ENCODE measurements around the gene LHFPL6. TPM values are rescaled to one million over a fixed set of nuclear protein-coding genes. Genes with fewer than 3 reads are reported as not detected.

LHFPL6 gene
- total and polyA plus RNA-seq, 3 donors from 2014 or later = 37.3 to 65.5 (median 52.1) TPM

DNA sequence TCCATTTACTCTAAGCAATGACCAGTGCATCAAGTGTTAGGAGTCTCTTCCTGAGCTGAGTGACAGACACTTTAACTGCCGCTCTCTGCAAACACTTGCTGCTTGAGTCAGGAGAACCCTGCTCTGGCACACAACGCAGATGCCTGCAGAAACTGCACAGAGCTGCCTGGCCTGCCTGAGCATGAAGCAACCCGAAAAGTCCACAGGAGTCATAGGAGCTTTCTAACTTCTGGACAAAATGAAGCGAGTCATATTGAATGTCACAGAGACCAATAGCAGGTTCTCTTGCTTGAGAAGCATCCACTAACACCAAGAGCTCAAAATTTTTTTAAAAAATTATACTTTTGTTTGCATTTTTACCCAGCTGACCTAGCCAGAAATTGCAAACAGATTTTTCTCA, 232.4 kb downstream of the LHFPL6 start:
- no peak overlapping the region for H3K4me3 ChIP-seq
- WGBS, 2 donors = 85 to 90% methylated on average over 4 of the region's 4 CpGs
- no peaks in the 10 kb centered on the region for H3K4me1 ChIP-seq
- H3K36me3 ChIP-seq (ENCODE audit: low read depth, missing control alignments) = no peaks in the 10 kb centered on the region
- TF ChIP-seq, protein P1, sequence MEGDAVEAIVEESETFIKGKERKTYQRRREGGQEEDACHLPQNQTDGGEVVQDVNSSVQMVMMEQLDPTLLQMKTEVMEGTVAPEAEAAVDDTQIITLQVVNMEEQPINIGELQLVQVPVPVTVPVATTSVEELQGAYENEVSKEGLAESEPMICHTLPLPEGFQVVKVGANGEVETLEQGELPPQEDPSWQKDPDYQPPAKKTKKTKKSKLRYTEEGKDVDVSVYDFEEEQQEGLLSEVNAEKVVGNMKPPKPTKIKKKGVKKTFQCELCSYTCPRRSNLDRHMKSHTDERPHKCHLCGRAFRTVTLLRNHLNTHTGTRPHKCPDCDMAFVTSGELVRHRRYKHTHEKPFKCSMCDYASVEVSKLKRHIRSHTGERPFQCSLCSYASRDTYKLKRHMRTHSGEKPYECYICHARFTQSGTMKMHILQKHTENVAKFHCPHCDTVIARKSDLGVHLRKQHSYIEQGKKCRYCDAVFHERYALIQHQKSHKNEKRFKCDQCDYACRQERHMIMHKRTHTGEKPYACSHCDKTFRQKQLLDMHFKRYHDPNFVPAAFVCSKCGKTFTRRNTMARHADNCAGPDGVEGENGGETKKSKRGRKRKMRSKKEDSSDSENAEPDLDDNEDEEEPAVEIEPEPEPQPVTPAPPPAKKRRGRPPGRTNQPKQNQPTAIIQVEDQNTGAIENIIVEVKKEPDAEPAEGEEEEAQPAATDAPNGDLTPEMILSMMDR (IDR thresholded peaks at IDR 0.05) = no peak
- no peak for TF ChIP-seq POLR2A (IDR thresholded peaks at IDR 0.05)
- no peak overlapping the region for H3K27ac ChIP-seq
- H3K9me3 ChIP-seq = no peaks in the 10 kb centered on the region
- H3K27me3 ChIP-seq = no peaks in the 10 kb centered on the region
- intact Hi-C loops (cut with DNase I; ENCODE audit: low total_unique reads) = no loop called here
- no peak for DNase-seq

DNA sequence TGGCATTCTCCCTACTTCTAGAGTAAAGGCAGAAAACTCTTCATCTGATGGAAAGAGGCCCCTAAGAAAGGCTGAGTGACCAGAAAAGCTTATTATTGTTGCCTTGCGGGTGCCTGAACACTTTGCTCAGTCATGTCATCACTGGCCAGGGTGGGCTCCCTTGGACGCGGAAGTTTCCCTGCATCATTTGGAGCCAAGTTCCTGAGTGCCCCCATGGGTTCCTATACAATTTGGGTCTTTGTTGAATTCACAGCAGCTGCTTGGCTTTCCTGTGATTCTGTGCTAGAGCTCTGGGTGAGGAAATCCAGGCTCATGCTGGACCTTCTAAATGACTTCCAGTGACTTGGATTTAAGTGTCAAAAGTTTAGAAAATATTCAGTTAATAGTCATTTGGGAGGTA, 232.9 kb downstream of the LHFPL6 start:
- Histone ChIP-seq H3K9me3 (no peaks in the 10 kb centered on the region), H3K4me3 (no peak overlapping the region), H3K27ac (no peak overlapping the region), H3K36me3 (ENCODE audit: low read depth, missing control alignments) (no peaks in the 10 kb centered on the region), H3K4me1 (peaks cover 4% of the 10 kb centered on the region), H3K27me3 (no peaks in the 10 kb centered on the region)
- 93 to 95% methylated on average over 3 of the region's 3 CpGs for WGBS, 2 donors
- TF ChIP-seq, protein P1 (IDR thresholded peaks at IDR 0.05) = no peak
- TF ChIP-seq POLR2A (IDR thresholded peaks at IDR 0.05) = no peak
- DNase-seq = no peak
- intact Hi-C loops (cut with DNase I; ENCODE audit: low total_unique reads) = no loop called here

DNA sequence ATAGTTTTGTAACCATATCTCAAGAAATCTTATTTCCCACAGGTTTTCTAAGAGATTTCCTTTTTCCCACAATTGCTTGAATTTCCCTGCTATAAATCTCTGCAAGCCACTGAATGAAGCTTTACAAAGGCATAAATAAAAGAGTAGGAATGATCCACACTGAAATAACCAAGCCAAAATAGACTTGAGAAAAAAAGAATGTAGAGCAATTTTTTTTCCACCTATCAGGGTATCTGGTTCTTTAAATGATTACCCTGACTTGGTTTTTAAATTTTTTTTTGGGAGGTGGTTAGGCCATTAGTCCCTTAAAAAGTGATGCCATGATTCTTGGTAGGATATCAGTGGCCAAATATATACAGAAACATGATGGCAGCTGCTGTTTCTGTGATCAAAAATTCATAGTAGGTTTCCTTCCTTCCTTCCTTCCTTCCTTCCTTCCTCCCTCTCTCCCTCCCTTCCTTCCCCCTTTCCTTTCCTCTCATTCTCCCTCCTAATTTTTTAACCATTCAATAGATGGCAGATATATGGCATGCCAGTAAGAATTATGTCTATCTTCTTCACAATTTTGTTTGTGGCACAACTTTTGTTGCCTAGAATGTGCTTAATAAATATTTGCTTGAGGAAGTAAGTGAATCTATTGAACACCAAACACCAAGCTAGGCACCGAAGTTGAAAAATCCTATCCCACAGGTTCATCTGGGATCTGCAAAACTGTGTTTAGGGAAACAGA, 233.7 kb downstream of the LHFPL6 start:
- no peak overlapping the region for H3K4me3 ChIP-seq

DNA sequence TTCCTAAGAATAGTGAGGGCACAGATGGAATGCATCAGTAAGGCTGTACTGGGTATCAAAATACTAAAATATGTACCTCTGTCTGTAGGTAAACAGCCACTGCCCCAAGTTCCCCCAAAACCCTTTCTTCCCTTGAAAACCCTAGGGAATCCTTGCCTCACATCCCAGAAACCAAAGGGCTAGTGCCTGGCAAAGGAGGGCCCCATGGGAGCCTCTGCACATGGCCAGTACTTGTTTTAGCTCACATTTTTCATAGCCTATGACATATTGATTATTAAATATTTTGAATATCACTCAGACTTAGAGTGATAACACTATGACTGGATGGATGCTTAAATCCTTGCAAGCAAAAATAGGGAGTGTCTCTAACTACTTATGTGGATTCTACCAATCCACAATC, 237.1 kb downstream of the LHFPL6 start:
- intact Hi-C loops (cut with DNase I; ENCODE audit: low total_unique reads) = no loop called here

More for the DNA sequence above, 233.7 kb downstream of the LHFPL6 start:
- no peaks in the 10 kb centered on the region for H3K27me3 ChIP-seq
- no peak for DNase-seq
- H3K9me3 ChIP-seq = no peaks in the 10 kb centered on the region
- intact Hi-C loops (cut with DNase I; ENCODE audit: low total_unique reads) = no loop called here
- TF ChIP-seq POLR2A (IDR thresholded peaks at IDR 0.05) = no peak
- TF ChIP-seq, protein P1 (IDR thresholded peaks at IDR 0.05) = no peak
- H3K27ac ChIP-seq = no peak overlapping the region
- peaks cover 6% of the 10 kb centered on the region for H3K4me1 ChIP-seq
- no peaks in the 10 kb centered on the region for H3K36me3 ChIP-seq (ENCODE audit: low read depth, missing control alignments)
- 3 to 92% methylated on average over 1 of the region's 1 CpG for WGBS, 2 donors

More for the DNA sequence above, 237.1 kb downstream of the LHFPL6 start:
- Histone ChIP-seq H3K9me3 (no peaks in the 10 kb centered on the region), H3K4me1 (peaks cover 6% of the 10 kb centered on the region), H3K4me3 (no peak overlapping the region), H3K27me3 (no peaks in the 10 kb centered on the region), H3K27ac (no peak overlapping the region), H3K36me3 (ENCODE audit: low read depth, missing control alignments) (no peaks in the 10 kb centered on the region)
- TF ChIP-seq POLR2A (IDR thresholded peaks at IDR 0.05) = no peak
- TF ChIP-seq, protein P1 (IDR thresholded peaks at IDR 0.05) = no peak
- DNase-seq = no peak
